Activated naive CD8-positive, alpha-beta T cell treated with anti-CD3 and anti-CD28 coated beads, Interleukin-2, amount 50 U/mL, for 24 hours (primary cell): ENCODE measurements around the gene CALCOCO1.
"Not testable (repeated sequence)": the region's sequence is repeated elsewhere in the genome, so short reads cannot be mapped to it uniquely, and the experiment has no call there.

Experiments
- ATAC-seq: fragments of 150-1000 bp; cut with Tn5 transposase; one replicate; pipeline ENCODE4 v1.10.0; 2021
- DNase-seq: peaks from one replicate; pipeline ENCODE4 v3.0.0; 2021
- H3K27ac Mint-ChIP-seq: one replicate; pipeline ENCODE4 v1.8.0; 2021; ENCODE audit warnings: mild to moderate bottlenecking, mixed read lengths
- H3K27me3 Mint-ChIP-seq: one replicate; pipeline ENCODE4 v1.8.0; 2021; ENCODE audit warnings: mixed read lengths
- H3K36me3 Mint-ChIP-seq: one replicate; pipeline ENCODE4 v1.8.0; 2021; ENCODE audit warnings: low read depth, mixed read lengths
- H3K4me1 Mint-ChIP-seq: one replicate; pipeline ENCODE4 v1.8.0; 2021; ENCODE audit warnings: mixed read lengths
- H3K4me3 Mint-ChIP-seq: one replicate; pipeline ENCODE4 v1.8.0; 2021; ENCODE audit warnings: mild to moderate bottlenecking, moderate library complexity, mixed read lengths
- H3K9me3 Mint-ChIP-seq: one replicate; pipeline ENCODE4 v1.8.0; 2021; ENCODE audit warnings: mixed read lengths

The CALCOCO1 gene

GRCh38 chr12:53729644-53730043 lies 2.4 kb upstream of the CALCOCO1 start:
- Mint-ChIP-seq H3K27ac (no peak overlapping the region), H3K9me3 (no peaks in the 10 kb centered on the region), H3K27me3 (peaks cover 6% of the 10 kb centered on the region), H3K4me3 (no peak overlapping the region), H3K4me1 (peaks cover 22% of the 10 kb centered on the region), H3K36me3 (no peaks in the 10 kb centered on the region)
- DNase-seq: no peak
- no peak for ATAC-seq

DNA sequence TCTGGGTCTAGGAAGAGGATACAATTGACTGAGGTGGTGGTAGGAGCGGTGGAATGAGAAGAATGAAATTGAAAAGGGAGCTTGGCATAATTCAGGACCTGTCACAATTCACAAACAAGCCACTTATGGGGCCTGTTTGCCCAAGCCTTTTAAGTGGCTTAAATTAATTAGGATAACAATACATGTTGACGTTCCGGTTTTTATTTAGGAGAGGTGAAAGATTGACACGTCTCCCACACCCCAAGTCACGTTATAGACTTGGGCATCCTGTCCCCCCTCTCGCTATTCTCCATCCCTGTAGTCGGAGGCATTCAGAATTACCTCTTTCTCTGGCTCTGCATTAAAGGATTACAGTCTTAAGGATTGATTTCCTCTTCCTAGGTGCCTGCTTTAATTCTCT lies 954 bp upstream of the CALCOCO1 start:
- H3K27ac Mint-ChIP-seq: peak overlapping the region; percentile 81
- no peak for DNase-seq

DNA sequence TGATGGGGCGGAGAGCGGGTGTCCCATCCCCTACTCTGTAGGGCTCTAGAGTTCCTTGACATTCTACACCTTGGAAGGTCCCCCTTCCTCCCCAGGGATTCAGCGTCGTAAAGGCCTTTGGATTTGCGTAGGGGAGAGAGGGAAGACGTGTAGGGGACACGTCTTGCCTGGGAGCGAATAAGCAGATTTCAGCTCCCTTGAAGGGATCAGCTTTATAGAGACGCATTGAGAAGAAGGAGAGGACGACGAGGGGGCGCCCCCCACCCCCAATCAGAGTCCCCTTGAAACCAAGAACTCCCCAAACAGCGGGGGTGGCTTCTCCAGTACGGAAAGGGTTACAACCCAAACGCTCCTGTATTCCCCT lies 324 bp downstream of the CALCOCO1 start:
- ATAC-seq: no peak
- H3K27ac Mint-ChIP-seq: peak overlapping the region; percentile 81

More for the DNA sequence above, 954 bp upstream of the CALCOCO1 start:
- Mint-ChIP-seq H3K27me3 (peaks cover 6% of the 10 kb centered on the region), H3K36me3 (no peaks in the 10 kb centered on the region), H3K9me3 (no peaks in the 10 kb centered on the region), H3K4me1 (peaks cover 22% of the 10 kb centered on the region), H3K4me3 (peak overlapping the region; percentile 89)
- no peak for ATAC-seq

DNA sequence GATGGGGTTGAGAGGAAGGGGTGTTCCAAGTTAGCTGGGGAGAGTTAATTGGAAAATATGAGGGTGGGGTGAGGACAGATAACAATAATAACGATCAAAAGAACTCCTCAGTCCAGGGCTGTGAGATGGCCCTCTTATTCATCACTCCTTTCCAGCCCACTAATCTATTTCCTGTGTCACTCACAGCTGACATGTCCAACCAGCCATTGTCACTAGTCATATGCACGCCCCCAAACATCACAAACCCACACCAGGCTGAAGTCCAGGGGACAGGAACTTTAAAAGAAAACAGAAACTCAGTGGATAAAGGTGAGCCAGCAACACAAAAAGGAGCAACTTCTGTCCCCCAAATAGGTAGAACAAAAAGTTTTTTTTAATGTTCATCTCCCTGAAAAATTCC lies 911 bp downstream of the CALCOCO1 start:
- no peak for DNase-seq
- Mint-ChIP-seq H3K27me3 (peaks cover 2% of the 10 kb centered on the region), H3K4me3 (peak overlapping the region; percentile 89), H3K4me1 (peaks cover 22% of the 10 kb centered on the region), H3K27ac (peak overlapping the region; percentile 35), H3K9me3 (no peaks in the 10 kb centered on the region), H3K36me3 (no peaks in the 10 kb centered on the region)
- ATAC-seq: no peak

More for the DNA sequence above, 324 bp downstream of the CALCOCO1 start:
- peaks cover 2% of the 10 kb centered on the region for H3K27me3 Mint-ChIP-seq
- DNase-seq: no peak
- peaks cover 22% of the 10 kb centered on the region for H3K4me1 Mint-ChIP-seq
- H3K9me3 Mint-ChIP-seq: no peaks in the 10 kb centered on the region
- peak overlapping the region; percentile 89 for H3K4me3 Mint-ChIP-seq
- H3K36me3 Mint-ChIP-seq: no peaks in the 10 kb centered on the region

DNA sequence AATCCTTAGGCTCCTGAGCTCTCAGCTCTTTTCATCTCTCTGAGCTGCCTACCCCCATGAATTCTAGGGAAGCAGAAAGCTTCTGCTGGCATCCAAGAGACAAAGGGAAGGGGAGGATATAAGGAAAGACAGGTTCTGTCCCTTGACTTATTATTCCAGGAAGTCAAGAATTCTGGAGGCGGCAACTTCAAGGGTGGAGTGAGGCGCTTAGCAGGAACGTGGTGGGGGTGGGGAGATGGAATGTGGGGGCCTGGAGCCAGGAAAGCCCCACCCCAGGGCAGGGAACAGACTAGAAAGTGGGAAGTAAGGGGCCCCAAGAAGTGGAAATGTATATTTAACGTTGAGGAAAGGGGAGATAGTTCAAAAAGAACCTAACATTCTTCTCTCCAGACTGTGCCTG lies 1.4 kb downstream of the CALCOCO1 start:
- no peak overlapping the region for H3K27ac Mint-ChIP-seq
- H3K9me3 Mint-ChIP-seq: no peaks in the 10 kb centered on the region
- H3K4me3 Mint-ChIP-seq: peak overlapping the region; percentile 89
- peaks cover 22% of the 10 kb centered on the region for H3K4me1 Mint-ChIP-seq
- ATAC-seq (no peak), DNase-seq (no peak)
- H3K27me3 Mint-ChIP-seq: no peaks in the 10 kb centered on the region
- H3K36me3 Mint-ChIP-seq: no peaks in the 10 kb centered on the region

GRCh38 chr12:53722450-53723041 lies 4.7 kb downstream of the CALCOCO1 start:
- no peaks in the 10 kb centered on the region for H3K27me3 Mint-ChIP-seq
- no peak overlapping the region for H3K27ac Mint-ChIP-seq
- no peak overlapping the region for H3K4me3 Mint-ChIP-seq
- H3K9me3 Mint-ChIP-seq: no peaks in the 10 kb centered on the region
- no peaks in the 10 kb centered on the region for H3K36me3 Mint-ChIP-seq
- ATAC-seq: no peak
- DNase-seq: no peak
- H3K4me1 Mint-ChIP-seq: peaks cover 12% of the 10 kb centered on the region

GRCh38 chr12:53720946-53721345 lies 6.3 kb downstream of the CALCOCO1 start:
- H3K36me3 Mint-ChIP-seq: peaks cover 3% of the 10 kb centered on the region
- no peaks in the 10 kb centered on the region for H3K4me1 Mint-ChIP-seq
- DNase-seq (no peak), ATAC-seq (no peak)
- no peaks in the 10 kb centered on the region for H3K27me3 Mint-ChIP-seq
- no peaks in the 10 kb centered on the region for H3K9me3 Mint-ChIP-seq
- H3K4me3 Mint-ChIP-seq: no peak overlapping the region
- no peak overlapping the region for H3K27ac Mint-ChIP-seq

- Mint-ChIP-seq H3K9me3 (no peaks in the 10 kb centered on the region), H3K36me3 (peaks cover 3% of the 10 kb centered on the region), H3K27ac (no peak overlapping the region), H3K4me3 (no peak overlapping the region), H3K4me1 (no peaks in the 10 kb centered on the region), H3K27me3 (no peaks in the 10 kb centered on the region)
- no peak for DNase-seq
- ATAC-seq: no peak
These were observed 7.6 kb downstream of the CALCOCO1 start for GRCh38 chr12:53719649-53720048.

GRCh38 chr12:53718567-53718966 lies 8.7 kb downstream of the CALCOCO1 start:
- H3K4me1 Mint-ChIP-seq, ATAC-seq, DNase-seq, H3K4me3 Mint-ChIP-seq, H3K36me3 Mint-ChIP-seq, H3K27me3 Mint-ChIP-seq, H3K9me3 Mint-ChIP-seq, H3K27ac Mint-ChIP-seq: not testable (repeated sequence)

- Mint-ChIP-seq H3K9me3 (no peaks in the 10 kb centered on the region), H3K4me1 (no peaks in the 10 kb centered on the region), H3K27ac (no peak overlapping the region), H3K36me3 (peaks cover 3% of the 10 kb centered on the region), H3K27me3 (no peaks in the 10 kb centered on the region), H3K4me3 (no peak overlapping the region)
- no peak for DNase-seq
- no peak for ATAC-seq
These were observed 9.9 kb downstream of the CALCOCO1 start for GRCh38 chr12:53717319-53717718.

DNA sequence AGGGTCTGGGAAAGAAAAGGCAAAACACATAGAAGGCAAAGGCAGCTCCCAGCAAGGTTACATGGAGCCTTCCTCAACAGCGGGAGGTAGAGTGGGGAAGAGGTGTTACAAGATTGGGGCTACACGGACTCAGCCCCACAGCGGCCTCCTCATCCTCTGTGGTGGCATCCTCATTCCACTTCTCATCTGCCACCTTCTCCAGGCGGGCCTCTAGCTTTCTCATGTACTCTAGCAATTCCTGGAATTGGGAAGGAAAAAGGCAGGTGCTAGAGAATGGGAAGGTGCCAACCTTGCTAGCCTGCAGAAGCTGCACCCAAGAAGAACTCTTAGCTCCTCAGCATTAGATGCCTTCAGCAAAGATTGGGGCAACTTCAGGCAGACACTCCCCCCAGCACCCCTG lies 13.2 kb downstream of the CALCOCO1 start:
- ATAC-seq (no peak), DNase-seq (no peak)
- Mint-ChIP-seq H3K36me3 (peaks cover 3% of the 10 kb centered on the region), H3K9me3 (no peaks in the 10 kb centered on the region), H3K4me1 (no peaks in the 10 kb centered on the region), H3K4me3 (no peak overlapping the region), H3K27me3 (no peaks in the 10 kb centered on the region), H3K27ac (no peak overlapping the region)

DNA sequence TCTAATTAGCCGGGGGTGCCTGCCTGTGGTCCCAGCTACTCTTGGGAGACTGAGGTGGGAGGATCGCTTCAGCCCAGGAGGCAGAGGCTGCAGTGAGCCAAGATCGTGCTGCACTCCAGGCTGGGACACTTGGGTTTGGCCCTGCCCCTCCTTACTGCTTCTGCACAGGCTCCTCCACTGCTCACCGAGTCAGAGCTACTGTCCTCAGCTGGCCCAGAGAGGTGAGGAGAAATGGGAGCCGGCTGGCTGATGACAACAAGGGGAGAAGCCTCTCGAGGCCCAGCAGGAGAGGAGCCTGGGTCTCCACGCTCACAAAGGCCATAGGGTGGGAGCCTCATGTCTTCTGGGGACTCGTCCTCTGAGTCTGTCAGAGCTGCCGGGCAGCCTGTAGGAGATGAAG lies 13.7 kb downstream of the CALCOCO1 start:
- no peak for DNase-seq
- H3K36me3 Mint-ChIP-seq: peaks cover 3% of the 10 kb centered on the region
- no peaks in the 10 kb centered on the region for H3K9me3 Mint-ChIP-seq
- H3K4me3 Mint-ChIP-seq: no peak overlapping the region
- no peak for ATAC-seq
- H3K4me1 Mint-ChIP-seq: no peaks in the 10 kb centered on the region
- H3K27me3 Mint-ChIP-seq: no peaks in the 10 kb centered on the region
- H3K27ac Mint-ChIP-seq: no peak overlapping the region

- Mint-ChIP-seq H3K27me3 (no peaks in the 10 kb centered on the region), H3K4me3 (no peak overlapping the region), H3K36me3 (peaks cover 3% of the 10 kb centered on the region), H3K27ac (no peak overlapping the region), H3K9me3 (no peaks in the 10 kb centered on the region), H3K4me1 (no peaks in the 10 kb centered on the region)
- no peak for DNase-seq
- ATAC-seq: no peak
These were observed 15.1 kb downstream of the CALCOCO1 start for GRCh38 chr12:53712059-53712643.

DNA sequence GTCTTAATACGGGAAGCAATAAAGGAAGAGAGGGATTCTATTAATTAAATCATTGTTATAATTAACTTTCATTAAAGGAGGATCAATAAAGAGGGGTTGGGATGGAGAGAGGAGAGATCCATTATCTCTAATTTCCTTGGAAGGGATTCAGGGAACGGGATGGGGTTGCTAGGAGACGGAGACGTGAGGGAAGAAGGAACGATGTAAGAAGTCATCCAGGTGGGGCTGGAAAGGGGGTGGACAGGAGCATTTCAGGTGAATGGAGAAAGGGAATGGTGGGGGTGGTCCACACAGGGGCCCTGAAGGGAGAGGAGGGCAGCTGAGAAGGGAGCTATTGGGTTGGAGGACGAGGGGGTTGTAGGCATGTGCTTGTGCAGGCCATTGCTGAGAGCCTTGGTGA lies 17.2 kb downstream of the CALCOCO1 start:
- no peak overlapping the region for H3K27ac Mint-ChIP-seq
- no peak overlapping the region for H3K4me3 Mint-ChIP-seq
- peaks cover 10% of the 10 kb centered on the region for H3K27me3 Mint-ChIP-seq
- ATAC-seq: no peak
- no peaks in the 10 kb centered on the region for H3K36me3 Mint-ChIP-seq
- no peaks in the 10 kb centered on the region for H3K4me1 Mint-ChIP-seq
- no peaks in the 10 kb centered on the region for H3K9me3 Mint-ChIP-seq
- DNase-seq: no peak

DNA sequence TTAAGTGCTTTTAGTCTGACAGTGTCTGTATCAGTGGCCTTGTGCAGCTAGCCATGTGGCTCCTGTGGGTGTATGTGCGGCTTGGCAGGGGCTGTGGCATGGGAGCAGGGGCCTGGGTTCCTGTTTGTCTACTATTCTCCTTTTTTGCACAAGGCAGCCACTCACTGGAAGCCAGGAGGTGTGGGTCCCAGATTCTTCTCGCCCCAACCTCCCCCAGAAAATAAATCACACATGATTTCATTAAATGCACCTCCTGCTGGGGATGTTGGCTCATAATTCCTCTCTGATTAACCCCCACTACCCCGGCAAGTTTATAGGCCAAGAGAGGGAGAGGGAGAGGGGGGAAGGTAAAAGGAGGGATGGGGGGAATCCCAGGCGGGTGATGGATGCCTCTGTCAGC lies 17.6 kb downstream of the CALCOCO1 start:
- no peaks in the 10 kb centered on the region for H3K36me3 Mint-ChIP-seq
- H3K27me3 Mint-ChIP-seq: peaks cover 12% of the 10 kb centered on the region
- no peak overlapping the region for H3K4me3 Mint-ChIP-seq
- DNase-seq (no peak), ATAC-seq (no peak)
- no peak overlapping the region for H3K27ac Mint-ChIP-seq
- no peaks in the 10 kb centered on the region for H3K9me3 Mint-ChIP-seq
- H3K4me1 Mint-ChIP-seq: no peaks in the 10 kb centered on the region

- ATAC-seq (no peak), DNase-seq (no peak)
- no peaks in the 10 kb centered on the region for H3K9me3 Mint-ChIP-seq
- no peaks in the 10 kb centered on the region for H3K4me1 Mint-ChIP-seq
- H3K27me3 Mint-ChIP-seq: peaks cover 45% of the 10 kb centered on the region
- H3K27ac Mint-ChIP-seq: no peak overlapping the region
- no peaks in the 10 kb centered on the region for H3K36me3 Mint-ChIP-seq
- H3K4me3 Mint-ChIP-seq: no peak overlapping the region
These were observed 21.2 kb downstream of the CALCOCO1 start for GRCh38 chr12:53706080-53706479.
